Stimulated activated naive CD4-positive, alpha-beta T cell treated with Interleukin-2 at 50 U/mL for 16 hours (primary cell): ENCODE data around the gene GBE1.

Source experiments
- DNase-seq: peaks from one replicate; lab custom pipeline; 2025; lab: John Stamatoyannopoulos, UW

The GBE1 gene

GRCh38 chr3:81468391-81468790, 293.1 kb downstream of the GBE1 start:
- DNase-seq, result no peak

- no peak for DNase-seq
Observed at GRCh38 chr3:81466201-81466560, 295.3 kb downstream of the GBE1 start.

- no peak for DNase-seq
Observed at GRCh38 chr3:81465510-81466200, 295.8 kb downstream of the GBE1 start.

- no peak for DNase-seq
Observed at GRCh38 chr3:81463781-81464180, 297.7 kb downstream of the GBE1 start.

GRCh38 chr3:81462921-81463320, 298.5 kb downstream of the GBE1 start:
- no peak for DNase-seq

GRCh38 chr3:81459733-81460132, 301.7 kb downstream of the GBE1 start:
- DNase-seq, result no peak

- DNase-seq, result no peak
Observed at GRCh38 chr3:81452418-81452817, 309.0 kb downstream of the GBE1 start.

GRCh38 chr3:81451611-81452010, 309.8 kb downstream of the GBE1 start:
- no peak for DNase-seq

- DNase-seq, result no peak
Observed at GRCh38 chr3:81451140-81451539, 310.3 kb downstream of the GBE1 start.

GRCh38 chr3:81446806-81447205, 314.6 kb downstream of the GBE1 start:
- no peak for DNase-seq

GRCh38 chr3:81445712-81446111, 315.7 kb downstream of the GBE1 start:
- DNase-seq, result no peak

- DNase-seq, result no peak
Observed at GRCh38 chr3:81444817-81445460, 316.5 kb downstream of the GBE1 start.

- no peak for DNase-seq
Observed at GRCh38 chr3:81443958-81444357, 317.5 kb downstream of the GBE1 start.

- DNase-seq, result no peak
Observed at GRCh38 chr3:81443457-81443782, 318.0 kb downstream of the GBE1 start.

GRCh38 chr3:81442758-81443456, 318.5 kb downstream of the GBE1 start:
- no peak for DNase-seq

- DNase-seq, result no peak
Observed at GRCh38 chr3:81440661-81441060, 320.8 kb downstream of the GBE1 start.
